DMS153 treated with DMSO at 0.1 percent for 48 hours (cell line): ENCODE results near the gene FZR1.

Source experiments
- DNase-seq: peaks from one replicate; lab custom pipeline; 2025; ENCODE audit not compliant: unreplicated experiment; lab: John Stamatoyannopoulos, UW

FZR1 gene

DNA sequence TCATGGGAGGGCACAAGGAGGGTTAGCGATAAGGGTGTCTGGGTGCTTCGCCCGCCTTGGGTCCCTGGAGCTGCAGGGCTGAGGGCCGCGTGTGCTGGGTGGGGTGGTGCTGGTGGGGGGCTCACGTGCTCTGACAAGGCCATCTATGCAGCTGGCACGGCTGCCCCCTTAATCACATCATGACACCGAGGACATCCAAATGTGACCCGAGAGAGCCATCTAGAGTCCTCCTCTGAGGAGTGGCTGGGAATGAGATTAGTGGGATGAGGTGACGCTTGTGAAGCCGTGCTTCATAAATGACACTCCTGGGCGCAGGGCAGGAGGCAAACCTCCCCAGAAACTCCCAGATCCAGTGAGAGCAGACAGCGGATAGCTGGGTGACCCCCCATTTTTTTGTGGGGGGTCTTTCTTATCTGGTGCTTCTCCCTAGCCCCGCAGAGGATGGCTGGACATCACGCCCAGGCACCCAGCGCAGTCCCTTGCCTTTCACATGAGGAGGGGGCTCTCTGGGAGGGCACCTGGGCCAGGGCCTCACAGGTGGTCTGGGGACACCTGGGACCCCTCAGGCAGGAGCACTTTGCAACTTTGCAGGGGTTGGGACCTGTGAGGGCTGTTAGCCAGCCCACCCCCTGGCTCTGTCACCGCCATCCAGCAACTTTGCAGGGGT, 6.6 kb downstream of the FZR1 start:
- no peak for DNase-seq

DNA sequence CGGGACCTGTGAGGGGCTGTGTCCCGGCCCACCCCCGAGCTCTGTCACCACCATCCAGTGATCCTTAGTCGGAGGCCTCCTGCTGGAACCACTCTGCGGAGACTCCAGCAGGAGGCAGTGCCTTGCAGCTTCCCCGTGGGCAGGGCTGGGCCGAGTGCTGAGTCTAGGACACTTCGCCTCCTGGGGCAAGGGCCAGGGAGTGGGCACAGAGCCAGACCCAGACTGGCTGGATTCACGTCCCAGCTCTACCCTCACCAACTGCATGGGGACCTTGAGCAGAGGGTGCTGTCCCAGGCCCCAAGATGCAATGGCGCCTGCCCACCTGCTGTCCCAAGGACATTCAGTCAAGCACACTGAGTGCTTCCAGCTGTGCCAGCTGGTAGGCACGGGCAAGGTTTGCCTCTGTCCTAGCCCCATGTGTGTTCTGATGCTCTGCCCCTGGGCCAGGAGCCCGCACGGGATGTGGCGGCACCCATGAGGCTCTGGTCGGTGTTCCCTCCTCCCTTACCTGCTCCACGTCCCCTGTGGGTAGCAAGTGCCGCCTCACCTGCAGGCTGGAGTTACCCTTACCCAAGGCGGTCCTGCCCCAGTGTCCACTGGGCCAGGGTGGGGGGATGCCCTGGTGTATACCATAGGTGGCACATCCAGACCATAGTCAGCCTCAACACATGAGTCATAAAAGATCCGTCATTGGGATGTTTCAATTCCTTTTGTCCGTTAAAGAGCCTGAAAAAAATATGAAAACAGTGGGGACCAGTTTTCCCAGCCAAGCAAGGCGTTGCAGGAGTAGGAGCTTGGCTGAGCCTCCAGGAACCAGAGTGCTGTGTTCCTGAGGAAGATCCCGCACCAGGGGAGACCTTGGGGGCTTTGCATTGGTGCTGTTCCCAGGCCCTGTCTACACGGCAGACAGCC, 7.4 kb downstream of the FZR1 start:
- no peak for DNase-seq

DNA sequence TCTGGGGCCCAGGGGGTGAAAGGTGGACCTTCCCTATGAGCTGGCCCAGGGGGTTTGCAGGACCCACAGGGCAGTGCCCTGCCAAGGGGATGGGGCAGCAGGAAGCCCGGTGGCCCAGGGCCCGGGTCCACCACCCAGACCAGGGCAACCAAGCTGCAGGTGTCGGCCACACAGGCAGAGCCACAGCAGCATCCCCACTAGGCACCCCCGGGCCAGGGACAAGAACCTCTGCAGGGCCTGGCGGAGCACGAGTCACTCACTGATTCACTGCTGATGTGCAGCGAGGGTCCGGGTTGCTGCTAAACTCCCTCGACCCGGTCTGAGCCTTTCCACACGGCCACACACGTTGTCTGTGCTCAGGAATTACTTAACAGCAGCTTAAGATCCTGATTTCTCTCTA, 8.8 kb downstream of the FZR1 start:
- no peak for DNase-seq

DNA sequence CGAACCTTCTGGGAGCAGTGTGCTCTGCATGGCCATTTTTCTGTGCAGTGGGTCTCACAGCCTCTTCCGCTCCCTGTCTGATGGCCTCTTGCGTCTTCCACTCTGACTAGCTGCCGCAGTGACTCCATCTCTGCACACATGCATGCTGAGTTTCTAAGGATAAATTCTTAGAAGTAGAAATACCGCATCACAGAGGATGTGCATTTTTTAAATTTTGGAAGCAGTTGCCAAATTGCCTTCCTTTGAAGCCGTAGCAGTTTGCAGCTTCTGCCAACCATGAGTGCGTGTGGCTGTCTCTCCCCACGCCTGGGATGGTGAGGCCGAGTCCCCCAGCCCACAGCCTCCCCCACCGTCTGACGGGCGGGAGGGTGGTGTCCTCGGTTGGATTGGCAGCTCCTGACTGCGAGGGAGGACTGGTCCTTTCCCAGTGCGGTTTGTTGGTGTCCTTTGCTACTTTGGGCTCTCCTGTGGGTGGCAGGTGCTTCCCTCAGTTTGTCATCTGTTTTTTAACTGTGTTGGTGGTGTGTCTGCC, 9.8 kb downstream of the FZR1 start:
- no peak for DNase-seq

DNA sequence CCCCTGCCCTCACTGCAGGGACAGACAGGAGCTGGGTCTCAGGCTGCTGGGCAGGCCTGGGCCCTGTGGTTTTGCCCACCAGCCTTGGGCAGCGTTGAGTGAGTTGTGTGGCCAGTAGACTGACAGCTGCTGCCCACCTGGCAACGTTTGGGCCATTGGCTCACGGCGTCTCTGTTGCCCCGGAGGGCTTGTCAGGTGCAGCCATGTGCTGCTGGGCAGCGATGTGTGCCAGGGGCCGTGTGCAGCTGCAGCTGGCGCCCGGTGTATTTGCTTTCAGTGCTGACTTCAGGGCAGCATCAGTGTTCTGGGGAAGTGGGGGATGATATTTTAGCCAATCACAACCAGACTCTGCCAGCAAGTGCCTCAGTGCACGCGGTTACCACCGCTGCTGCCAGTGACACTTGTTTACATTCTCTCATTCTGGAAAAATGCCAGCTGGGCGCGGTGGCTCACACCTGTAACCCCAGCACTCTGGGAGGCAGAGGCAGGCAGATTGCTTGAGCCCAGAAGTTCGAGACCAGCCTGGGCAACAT, 10.6 kb downstream of the FZR1 start:
- DNase-seq, result peak; percentile 14

DNA sequence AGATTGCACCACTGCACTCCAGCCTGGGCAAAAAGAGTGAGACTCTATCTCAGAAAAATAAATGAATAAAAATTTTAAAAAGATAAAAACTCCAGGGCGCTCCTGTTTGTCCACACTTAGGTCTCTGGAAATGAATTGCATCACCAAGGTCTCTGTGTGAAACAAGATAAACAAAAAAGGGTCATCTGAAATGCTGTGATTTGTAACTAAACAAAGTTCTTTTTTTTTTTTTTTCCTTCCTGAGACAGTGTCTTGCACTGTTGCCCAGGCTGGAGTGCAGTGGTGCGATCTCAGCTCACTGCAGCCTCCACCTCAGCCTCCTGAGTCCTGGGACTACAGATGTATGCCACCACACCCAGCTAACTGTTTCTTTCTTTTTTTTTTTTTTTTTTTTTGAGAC, 11.5 kb downstream of the FZR1 start:
- DNase-seq, result no peak

DNA sequence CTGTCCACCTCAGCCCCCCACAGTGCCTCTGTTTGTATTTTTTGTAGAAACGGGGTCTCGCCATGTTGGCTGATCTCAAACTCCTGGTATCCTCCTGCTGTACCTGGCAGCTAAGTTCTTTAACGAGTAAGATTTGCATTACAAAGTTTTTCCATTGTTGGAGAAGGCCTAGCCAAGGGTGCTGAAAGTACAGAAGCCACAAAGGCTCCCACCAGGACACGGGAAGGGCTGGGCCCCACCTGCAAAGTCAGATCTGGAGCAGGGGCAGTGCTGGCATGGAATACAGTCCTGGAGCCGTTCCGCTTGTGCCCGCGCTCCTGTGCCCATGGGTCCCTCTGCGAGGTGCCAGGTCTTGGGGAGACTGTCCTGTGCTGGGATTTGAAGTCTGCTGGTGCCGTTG, 12.1 kb downstream of the FZR1 start:
- no peak for DNase-seq

DNA sequence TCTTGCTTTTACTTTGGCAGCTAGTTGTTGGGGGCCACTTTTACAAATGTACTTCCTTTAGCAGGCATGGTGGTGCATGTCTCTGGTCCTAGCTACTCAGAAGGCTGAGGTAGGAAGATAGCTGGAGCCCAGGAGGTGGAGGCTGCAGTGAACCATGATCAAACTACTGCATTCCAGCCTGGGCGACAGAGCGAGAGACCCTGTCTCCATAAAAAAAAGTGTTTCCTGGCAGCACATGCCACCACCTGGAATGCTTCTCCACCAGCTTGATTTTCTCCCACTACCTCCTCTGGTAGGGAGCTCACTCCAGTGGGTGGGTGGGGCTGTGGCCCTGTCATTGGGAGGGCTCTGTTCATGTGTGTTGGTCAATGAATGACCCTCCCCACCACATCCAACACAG, 12.5 kb downstream of the FZR1 start:
- no peak for DNase-seq

DNA sequence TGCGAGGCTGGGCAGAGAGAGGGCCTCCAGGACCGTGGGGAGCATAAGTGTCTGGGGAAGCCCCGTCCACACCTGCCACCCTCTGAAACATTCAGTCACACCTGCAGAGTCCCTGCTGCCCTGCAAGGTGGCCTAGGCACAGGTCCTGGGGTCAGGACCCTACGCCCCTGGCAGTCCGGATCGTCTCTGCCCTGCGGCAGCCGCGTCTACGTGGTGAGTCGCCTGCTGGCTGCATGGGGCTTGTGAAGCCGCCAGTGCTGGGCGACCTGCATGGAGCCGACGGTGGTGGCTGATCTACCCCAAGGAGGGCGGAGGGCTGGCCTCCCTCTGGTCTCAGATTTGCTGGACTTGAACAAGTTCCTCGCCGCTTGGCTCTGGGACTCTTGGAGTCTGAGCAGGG, 13.0 kb downstream of the FZR1 start:
- DNase-seq, result no peak

DNA sequence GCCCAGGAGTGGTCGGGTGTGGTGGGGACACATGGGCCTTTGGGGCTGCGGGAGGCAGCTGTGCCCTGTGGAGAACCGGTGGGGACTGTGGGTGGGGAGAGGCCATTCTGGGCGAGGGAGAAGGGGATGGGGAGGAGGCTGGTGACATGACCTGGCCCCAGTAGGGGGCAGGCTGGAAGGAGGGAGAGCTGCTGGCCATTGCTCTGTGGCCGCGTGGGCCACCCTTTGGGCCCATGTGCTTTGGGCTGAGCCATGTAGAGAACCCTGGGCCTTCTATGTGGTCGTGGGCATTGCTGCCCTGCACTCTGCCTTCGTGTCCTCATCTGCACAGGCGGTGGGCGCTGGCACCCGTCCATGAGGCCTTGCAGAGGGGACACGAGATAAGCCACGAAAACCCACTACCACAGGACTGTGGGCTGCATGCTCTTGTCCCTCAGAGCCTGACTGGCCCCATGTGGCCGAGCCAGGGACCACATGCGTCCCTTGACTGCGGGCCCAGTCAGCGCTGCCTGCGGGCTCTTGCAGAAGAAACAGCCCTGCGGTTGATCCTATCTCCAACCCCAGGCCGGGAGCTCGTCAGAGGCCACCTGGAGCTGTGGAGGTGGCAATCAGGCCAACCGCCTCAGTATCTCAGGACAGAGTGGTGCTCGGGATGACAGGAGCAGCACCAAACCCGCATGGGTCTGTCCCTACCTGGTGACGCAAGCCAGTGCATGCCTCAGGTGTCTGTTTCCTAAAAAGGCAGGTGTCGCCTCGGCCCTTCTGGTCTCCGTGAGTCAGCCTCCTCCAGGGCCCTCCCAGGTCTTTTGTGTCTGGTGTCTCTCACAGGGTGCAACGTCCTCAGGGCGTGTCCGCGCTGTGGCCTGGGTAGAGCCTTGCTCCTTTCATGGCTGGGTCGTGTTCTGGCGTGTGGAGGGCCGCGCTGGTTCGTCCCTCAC, 14.3 kb downstream of the FZR1 start:
- no peak for DNase-seq

DNA sequence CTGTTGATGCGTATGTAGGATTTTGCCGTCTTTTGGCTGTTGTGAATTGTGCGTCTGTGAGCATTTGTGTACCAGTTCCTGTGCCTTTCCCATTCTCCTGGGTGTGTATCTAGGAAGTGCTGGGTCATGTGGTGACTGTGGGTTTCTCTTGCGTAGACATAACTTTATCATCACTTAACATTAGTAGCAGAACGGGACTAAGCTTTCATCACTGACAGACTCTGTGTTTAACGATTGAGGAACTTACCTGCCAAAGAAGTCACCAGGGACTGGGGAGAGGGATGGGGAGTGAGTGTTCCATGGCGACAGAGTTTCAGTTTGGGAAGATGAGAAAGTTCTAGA, 15.0 kb downstream of the FZR1 start:
- no peak for DNase-seq

DNA sequence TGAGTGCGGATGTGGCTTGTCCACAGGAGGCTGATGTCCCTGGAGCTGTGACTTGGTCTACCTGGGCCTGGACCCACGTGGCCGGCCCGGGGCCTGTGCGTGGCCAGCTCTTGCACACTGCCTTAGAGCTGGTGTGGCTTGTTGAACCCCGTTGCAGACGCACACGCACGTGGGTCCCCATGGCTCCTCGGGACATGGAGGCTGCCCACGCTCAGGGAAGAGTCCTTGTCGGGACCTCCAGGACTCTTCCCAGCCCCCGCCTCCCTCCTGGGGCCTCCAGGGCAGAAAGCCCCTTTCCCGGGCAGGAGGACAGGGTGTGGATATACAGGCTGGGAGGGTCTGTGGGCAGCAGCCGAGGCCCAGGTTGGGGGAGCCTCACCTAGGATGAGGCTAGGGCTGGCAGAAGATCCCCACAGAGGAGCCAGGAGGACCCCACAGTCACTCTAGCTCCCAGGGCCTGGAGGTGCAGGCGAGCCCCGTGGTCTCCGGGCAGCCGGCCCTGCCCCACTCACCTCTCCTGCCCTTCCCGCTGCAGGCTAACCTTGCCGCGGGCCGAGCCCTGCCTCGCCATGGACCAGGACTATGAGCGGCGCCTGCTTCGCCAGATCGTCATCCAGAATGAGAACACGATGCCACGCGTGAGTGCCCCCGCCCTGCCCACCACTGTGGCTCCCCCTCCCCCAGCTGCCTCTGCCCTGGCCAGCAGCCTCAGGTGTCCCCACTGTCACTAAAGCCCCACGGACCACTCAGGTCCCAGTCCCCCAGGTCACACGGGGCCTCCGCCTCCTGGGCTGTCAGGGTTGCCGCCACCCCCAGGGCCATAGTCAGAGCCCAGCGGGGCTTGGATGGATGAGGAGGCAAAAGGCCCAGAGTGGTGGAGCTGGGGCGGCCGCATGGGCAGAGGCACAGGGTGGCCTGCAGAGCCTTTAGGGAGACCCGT, 16.6 kb downstream of the FZR1 start:
- DNase-seq, result no peak

DNA sequence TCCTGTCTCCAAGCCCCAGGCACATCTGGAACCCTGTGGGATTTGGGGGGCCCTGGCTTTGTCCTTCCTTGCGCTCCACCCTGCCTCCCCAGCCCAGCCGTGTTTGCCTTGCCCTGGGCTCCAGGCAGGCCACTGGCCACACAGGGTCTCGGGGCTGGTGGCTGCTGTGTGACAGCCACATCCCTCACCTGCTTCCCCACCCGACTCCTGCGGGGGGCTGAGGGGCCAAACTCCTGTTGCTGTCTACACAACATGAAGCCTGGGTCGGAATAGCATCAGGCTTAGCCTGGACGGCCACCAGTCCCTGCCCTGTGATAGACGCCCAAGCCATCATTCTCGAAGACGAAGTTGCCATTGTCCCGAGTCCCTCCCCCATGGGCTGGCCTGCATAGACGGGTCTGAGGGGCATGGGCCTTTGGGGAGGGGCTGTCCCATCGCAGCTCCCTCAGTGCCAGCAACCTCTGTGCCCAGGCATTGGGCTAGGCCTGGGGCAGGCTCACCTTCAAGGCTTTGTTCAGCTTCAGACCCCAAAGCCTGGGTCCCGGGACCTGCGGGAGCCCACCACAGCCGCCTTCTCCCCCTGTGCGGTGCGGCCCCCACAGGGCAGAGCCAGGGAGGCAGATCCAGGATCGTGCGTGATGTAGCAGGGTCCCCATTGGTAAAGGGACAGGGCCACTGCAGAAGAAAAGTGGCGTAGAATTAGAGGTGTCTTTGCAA, 17.4 kb downstream of the FZR1 start:
- DNase-seq, result no peak

DNA sequence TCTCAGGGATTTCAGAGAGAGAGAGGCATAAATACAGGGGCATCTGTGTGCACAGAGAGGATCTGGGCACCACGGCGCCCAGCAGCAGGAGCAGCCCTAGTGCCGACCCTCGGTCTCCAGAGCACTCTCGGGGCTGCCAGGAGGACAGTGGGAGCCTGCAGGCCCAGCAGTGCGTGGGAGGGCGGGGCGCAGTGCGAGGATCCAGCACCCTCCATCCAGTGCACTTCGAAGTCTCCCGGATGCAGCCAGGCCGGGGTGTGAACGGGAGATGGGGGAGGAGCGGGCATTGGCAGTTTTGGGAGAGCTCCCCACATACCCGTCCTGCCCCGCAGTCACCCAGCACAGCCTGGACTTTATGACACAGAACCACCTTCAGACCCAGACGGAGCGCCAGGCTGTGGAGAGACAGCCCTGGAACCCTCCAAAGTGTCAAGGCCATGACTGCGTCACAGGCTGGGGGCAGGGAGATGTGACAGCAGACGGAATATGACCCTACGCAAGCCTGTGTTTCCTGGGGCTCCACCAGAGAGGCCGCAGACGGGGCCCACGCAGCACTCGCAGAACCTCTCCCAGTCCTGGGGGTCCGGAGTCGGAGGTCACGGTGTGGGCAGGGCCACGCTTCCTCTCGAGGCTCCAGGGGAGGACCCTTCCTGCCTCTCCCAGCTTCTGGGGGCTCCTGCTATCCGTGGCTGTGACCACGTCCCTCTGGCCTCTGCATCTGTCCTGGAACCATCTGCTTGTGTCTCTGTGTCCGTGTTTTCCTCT, 18.1 kb downstream of the FZR1 start:
- DNase-seq, result no peak

DNA sequence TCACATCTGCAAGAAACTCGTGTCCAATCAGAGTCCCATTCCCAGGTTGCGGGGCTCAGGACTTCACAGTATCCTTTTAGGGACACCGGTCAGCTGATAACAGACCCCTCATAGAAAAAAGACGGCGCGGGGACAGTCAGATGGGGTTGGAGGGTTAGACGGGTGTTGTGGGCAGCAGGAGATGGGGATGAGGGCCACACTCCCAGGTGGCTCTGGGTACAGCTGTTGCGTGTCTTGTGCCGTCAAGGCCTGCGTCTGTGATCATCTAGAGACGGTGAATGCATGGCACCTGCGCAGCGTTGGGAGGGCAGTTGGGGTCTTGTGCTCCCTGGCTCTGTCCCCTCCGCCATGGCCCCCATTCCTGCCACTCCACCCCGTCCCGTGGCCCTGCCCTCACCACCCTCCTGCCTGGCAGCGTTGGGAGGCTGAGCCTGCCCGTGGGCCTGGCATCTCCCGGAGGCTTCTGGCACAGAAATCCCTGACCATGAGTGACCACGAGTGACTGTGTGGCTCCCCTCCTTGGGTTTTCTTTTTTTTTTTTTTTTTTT, 18.9 kb downstream of the FZR1 start:
- no peak for DNase-seq

DNA sequence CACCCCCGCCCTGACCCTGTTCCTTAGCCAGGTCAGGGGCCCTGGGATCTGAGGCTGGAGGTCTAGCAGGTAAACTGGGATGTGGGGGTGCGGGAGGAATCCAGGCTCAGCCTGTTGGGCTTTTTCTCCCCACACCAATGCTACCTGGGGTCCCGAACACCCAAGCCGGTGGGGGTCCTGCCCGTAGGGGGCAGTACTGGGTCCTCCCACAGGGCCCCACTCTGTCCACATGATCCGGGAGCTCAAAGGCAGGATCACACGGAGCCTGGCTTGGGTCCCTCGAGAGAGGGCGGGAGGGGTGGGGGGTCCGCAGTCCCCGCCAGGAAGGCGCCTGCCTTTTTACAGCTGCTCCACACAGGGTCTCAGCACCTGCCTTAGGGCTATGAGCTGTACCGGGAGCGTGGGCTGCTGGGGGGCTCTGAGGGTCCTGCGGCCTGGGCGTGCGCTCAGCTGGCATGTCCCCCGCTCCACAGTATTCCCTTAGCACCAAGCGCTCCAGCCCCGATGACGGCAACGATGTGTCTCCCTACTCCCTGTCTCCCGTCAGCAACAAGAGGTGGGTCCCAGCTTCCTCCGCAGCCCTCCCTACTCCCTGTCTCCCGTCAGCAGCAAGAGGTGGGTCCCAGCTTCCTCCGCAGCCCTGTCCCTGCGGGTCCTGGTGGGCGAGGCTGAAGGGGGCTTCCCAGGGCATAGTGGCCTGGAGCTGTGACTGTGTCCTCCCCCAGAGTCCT, 20.6 kb downstream of the FZR1 start:
- no peak for DNase-seq

DNA sequence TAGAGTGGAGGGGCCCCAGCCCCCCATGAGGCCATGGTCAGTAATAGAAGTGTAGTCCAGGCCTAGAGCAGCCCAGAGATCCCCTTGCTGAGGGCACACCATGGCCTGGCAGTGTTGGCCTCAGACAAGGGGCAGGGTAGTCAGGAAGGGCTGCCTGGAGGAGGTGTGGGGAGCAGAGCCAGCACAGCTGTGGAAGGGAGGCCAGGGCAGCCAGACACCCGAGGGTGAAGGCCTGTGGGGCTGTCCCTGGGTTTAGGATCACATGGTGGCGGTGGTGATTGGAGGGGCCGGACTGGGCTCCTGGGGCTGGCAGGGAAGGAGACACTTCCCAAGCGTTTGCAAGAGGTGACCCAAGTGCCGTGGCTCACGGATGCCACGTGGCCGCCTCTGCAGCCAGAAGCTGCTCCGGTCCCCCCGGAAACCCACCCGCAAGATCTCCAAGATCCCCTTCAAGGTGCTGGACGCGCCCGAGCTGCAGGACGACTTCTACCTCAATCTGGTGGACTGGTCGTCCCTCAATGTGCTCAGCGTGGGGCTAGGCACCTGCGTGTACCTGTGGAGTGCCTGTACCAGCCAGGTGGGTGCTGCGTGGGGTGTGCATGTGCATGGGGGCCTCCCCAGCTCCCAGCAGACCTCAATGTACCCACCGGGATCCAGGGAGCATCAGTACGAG, 21.3 kb downstream of the FZR1 start:
- DNase-seq, result no peak
